LNCAP (cell line): ENCODE data around the gene ARHGAP8.

ENCODE experiments used
- CTCF ChIP-seq: fragments of 450-650 bp; IDR thresholded peaks from 2 replicates; pipeline ENCODE4 v1.5.1; 2017; ENCODE audit warnings: mild to moderate bottlenecking

Gene ARHGAP8

GRCh38 chr22:44737406-44738346, 14.7 kb upstream of the ARHGAP8 start:
- TF ChIP-seq CTCF: no peak

GRCh38 chr22:44738347-44738715, 14.0 kb upstream of the ARHGAP8 start:
- TF ChIP-seq CTCF: no peak

GRCh38 chr22:44739024-44739423, 13.4 kb upstream of the ARHGAP8 start:
- no peak for TF ChIP-seq CTCF

- TF ChIP-seq CTCF: no peak
These were observed 12.1 kb upstream of the ARHGAP8 start for GRCh38 chr22:44740307-44740706.

GRCh38 chr22:44741929-44742328, 10.4 kb upstream of the ARHGAP8 start:
- no peak for TF ChIP-seq CTCF

GRCh38 chr22:44743247-44743646, 9.1 kb upstream of the ARHGAP8 start:
- TF ChIP-seq CTCF: no peak

GRCh38 chr22:44743804-44744211, 8.6 kb upstream of the ARHGAP8 start:
- TF ChIP-seq CTCF: no peak
